MM.1S (cell line): Measurements from ENCODE around the gene OS9.
A peak's percentile ranks its signal among the peaks of the same experiment; 100 is the strongest.

Source experiments
- DNase-seq: peaks from one replicate; pipeline ENCODE4 v3.0.0-alpha.2; 2015
- H2AFZ ChIP-seq: fragments of 300-600 bp; sonication (generic); 2 replicates; pipeline ENCODE4 v1.6.0; 2016; ENCODE audit warnings: antibody characterized with exemption, low read length
- H3F3A ChIP-seq: fragments of 300-600 bp; sonication (generic); 2 replicates; pipeline ENCODE4 v1.6.1; 2016; ENCODE audit warnings: mild to moderate bottlenecking, antibody characterized with exemption, low read length, moderate library complexity, mixed read lengths; ENCODE audit not compliant: insufficient read depth
- H3K27ac ChIP-seq: fragments of 300-600 bp; sonication (generic); 2 replicates; pipeline ENCODE4 v1.5.1; 2016; ENCODE audit warnings: mild to moderate bottlenecking, low read length
- H3K27me3 ChIP-seq: fragments of 300-600 bp; sonication (generic); replicated peaks from 2 replicates; pipeline ENCODE4 v1.6.0; 2016; ENCODE audit warnings: low read length; ENCODE audit not compliant: insufficient read depth
- H3K36me3 ChIP-seq: fragments of 300-600 bp; sonication (generic); replicated peaks from 2 replicates; pipeline ENCODE4 v1.6.1; 2016; ENCODE audit warnings: mild to moderate bottlenecking, low read length, mixed read lengths; ENCODE audit not compliant: insufficient read depth
- H3K4me1 ChIP-seq: fragments of 300-600 bp; sonication (generic); 2 replicates; pipeline ENCODE4 v1.6.1; 2016; ENCODE audit warnings: low read length, mixed read lengths
- H3K4me2 ChIP-seq: fragments of 300-600 bp; sonication (generic); 2 replicates; pipeline ENCODE4 v1.6.0; 2016; ENCODE audit warnings: low read depth, low read length
- H3K4me3 ChIP-seq: fragments of 300-600 bp; sonication (generic); 2 replicates; pipeline ENCODE4 v1.5.1; 2016; ENCODE audit warnings: low read length, mixed read lengths
- H3K79me2 ChIP-seq: fragments of 300-600 bp; sonication (generic); 2 replicates; pipeline ENCODE4 v1.6.1; 2016; ENCODE audit warnings: mixed run types, low read length, mixed read lengths
- H3K9ac ChIP-seq: fragments of 300-600 bp; sonication (generic); 2 replicates; pipeline ENCODE4 v1.6.1; 2016; ENCODE audit warnings: low read length, mixed read lengths
- H3K9me2 ChIP-seq: fragments of 300-600 bp; sonication (generic); replicated peaks from 2 replicates; pipeline ENCODE4 v1.6.1; 2016; ENCODE audit warnings: mild to moderate bottlenecking, low read length, mixed read lengths; ENCODE audit not compliant: insufficient read depth
- H3K9me3 ChIP-seq: fragments of 300-600 bp; sonication (generic); replicated peaks from 2 replicates; pipeline ENCODE4 v1.6.1; 2016; ENCODE audit warnings: mild to moderate bottlenecking, low read length, mixed read lengths; ENCODE audit not compliant: insufficient read depth
- H4K20me1 ChIP-seq: fragments of 300-600 bp; sonication (generic); 2 replicates; pipeline ENCODE4 v1.6.1; 2016; ENCODE audit warnings: mild to moderate bottlenecking, low read length, moderate library complexity, mixed read lengths; ENCODE audit not compliant: insufficient read depth
- EZH2 ChIP-seq: fragments of 300-600 bp; sonication (generic); optimal IDR thresholded peaks from 2 replicates; pipeline ENCODE3; 2017; ENCODE audit warnings: low read depth, mild to moderate bottlenecking, antibody characterized with exemption, low read length, mixed read lengths
- EZH2phosphoT487 ChIP-seq: fragments of 300-600 bp; sonication (generic); IDR thresholded peaks from 2 replicates; pipeline ENCODE4 v1.6.1; 2018; ENCODE audit warnings: antibody characterized with exemption, low read length
- TF ChIP-seq, protein P1 (sequence below): fragments of 300-600 bp; sonication (generic); IDR thresholded peaks from 2 replicates; pipeline ENCODE4 v1.5.1; 2016; ENCODE audit warnings: antibody characterized with exemption, low read length, mixed read lengths

OS9 gene

DNA sequence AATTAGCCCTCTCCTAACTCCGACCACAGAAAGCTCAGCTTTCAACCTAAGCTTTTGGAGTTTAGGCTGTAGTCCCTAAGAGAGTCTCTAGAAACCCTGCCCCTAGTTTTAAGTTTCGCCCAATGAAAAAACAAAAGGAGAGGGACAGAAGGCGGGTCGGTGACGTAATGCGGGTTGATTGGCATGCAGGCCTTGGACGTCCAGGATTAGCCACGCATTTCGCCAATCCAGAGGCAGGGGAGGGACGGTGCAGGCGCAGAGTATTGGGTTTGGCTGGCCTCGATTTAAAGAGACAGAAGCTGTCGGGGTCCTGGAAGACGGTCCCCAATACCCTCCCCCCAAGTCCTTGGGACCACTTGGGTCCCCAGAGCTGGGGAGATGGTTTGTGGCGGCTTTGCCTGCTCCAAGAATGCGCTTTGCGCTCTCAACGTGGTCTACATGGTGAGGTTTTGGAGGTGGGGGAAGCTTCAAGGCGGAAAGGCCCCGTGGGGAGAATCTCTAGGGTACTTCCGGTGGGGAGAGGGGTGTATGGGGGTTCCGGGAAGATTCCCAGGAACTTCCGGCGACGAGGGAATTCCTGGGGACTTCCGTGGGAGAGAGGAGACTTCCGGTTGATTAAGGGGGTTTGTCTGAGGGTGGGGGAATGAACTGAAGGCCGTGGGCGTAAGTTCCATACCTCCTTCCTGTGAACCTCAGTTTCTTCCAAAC lies 51.0 kb downstream of the OS9 start, which contains the start of gene TSPAN31:
Gene TSPAN31, plus strand, starts transcription at position 263 of the 708 bp plus-strand sequence. Its CDS starts 116 bp downstream, at position 379.
- H3K27ac ChIP-seq = peak within 1 kb of the TSS; percentile 75
- peak within 1 kb of the TSS; percentile 56 for H2AFZ ChIP-seq
- no peaks in the 10 kb centered on the region for H4K20me1 ChIP-seq
- peak within 1 kb of the TSS; percentile 87 for H3K9ac ChIP-seq
- H3K36me3 ChIP-seq = 0 out of 2 replicates have a peak, but pooled peaks cover 7% of the 10 kb centered on the region
- H3K79me2 ChIP-seq = peaks cover 43% of the 10 kb centered on the region
- no peaks in the 10 kb centered on the region for H3K9me2 ChIP-seq
- no peaks in the 10 kb centered on the region for H3K9me3 ChIP-seq
- no peaks in the 10 kb centered on the region for H3K27me3 ChIP-seq
- TF ChIP-seq EZH2 = no peak
- TF ChIP-seq EZH2phosphoT487 = no peak
- TF ChIP-seq, protein P1, sequence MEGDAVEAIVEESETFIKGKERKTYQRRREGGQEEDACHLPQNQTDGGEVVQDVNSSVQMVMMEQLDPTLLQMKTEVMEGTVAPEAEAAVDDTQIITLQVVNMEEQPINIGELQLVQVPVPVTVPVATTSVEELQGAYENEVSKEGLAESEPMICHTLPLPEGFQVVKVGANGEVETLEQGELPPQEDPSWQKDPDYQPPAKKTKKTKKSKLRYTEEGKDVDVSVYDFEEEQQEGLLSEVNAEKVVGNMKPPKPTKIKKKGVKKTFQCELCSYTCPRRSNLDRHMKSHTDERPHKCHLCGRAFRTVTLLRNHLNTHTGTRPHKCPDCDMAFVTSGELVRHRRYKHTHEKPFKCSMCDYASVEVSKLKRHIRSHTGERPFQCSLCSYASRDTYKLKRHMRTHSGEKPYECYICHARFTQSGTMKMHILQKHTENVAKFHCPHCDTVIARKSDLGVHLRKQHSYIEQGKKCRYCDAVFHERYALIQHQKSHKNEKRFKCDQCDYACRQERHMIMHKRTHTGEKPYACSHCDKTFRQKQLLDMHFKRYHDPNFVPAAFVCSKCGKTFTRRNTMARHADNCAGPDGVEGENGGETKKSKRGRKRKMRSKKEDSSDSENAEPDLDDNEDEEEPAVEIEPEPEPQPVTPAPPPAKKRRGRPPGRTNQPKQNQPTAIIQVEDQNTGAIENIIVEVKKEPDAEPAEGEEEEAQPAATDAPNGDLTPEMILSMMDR = no peak
- H3K4me3 ChIP-seq = peak within 1 kb of the TSS; percentile 82
- peaks cover 28% of the 10 kb centered on the region for H3K4me1 ChIP-seq
- DNase-seq = peak; percentile 98
- H3F3A ChIP-seq = peaks cover 42% of the 10 kb centered on the region
- H3K4me2 ChIP-seq = peak within 1 kb of the TSS; percentile 89

DNA sequence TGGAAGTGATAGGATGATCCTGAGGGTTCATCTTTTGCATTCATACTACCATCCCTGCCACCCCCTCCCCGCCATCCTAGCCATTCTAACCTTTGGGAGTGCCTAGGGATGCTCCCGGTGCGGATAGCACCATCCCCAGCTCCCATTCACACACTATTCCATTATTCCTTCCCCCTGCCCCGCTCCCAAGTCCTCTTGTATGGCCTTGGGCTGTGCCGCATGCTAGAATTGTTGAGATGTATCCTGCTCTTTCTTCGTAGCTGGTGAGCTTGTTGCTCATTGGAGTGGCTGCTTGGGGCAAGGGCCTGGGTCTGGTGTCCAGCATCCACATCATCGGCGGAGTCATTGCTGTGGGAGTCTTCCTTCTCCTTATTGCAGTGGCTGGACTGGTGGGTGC lies 51.6 kb downstream of the OS9 start:
- H3K4me1 ChIP-seq = peaks cover 26% of the 10 kb centered on the region
- H2AFZ ChIP-seq = no peak overlapping the region
- no peaks in the 10 kb centered on the region for H3K27me3 ChIP-seq
- H4K20me1 ChIP-seq = no peaks in the 10 kb centered on the region
- peaks cover 7% of the 10 kb centered on the region; the same call in 1 of the 2 replicates for H3K36me3 ChIP-seq
- H3K9me2 ChIP-seq = no peaks in the 10 kb centered on the region
- H3K27ac ChIP-seq = peak overlapping the region; percentile 75; the same call in 1 of the 2 replicates
- H3K79me2 ChIP-seq = peaks cover 42% of the 10 kb centered on the region
- no peak for DNase-seq
- no peak for TF ChIP-seq EZH2
- TF ChIP-seq, protein P1 = no peak
- TF ChIP-seq EZH2phosphoT487 = no peak
- peak overlapping the region; percentile 82 for H3K4me3 ChIP-seq
- peak overlapping the region; percentile 89 for H3K4me2 ChIP-seq
- H3K9me3 ChIP-seq = no peaks in the 10 kb centered on the region
- H3K9ac ChIP-seq = peak overlapping the region; percentile 87
- H3F3A ChIP-seq = peaks cover 42% of the 10 kb centered on the region

DNA sequence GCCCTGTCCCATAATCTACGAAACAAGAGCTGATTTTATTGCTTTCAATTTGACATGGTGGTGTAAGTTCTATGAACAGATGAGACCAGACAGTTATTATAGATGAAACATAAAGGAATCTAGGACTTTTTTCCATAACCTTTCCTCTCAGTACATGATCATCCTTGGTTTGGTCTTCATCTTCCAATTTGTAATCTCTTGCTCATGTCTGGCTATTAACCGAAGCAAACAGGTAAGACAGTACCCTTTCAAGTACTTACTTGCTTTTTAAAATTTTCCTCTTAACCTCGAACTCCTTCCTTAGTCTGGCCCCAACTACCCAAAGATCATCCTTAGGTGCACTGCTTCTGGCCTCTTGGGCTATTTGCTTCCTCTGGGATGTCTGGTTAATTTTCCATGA lies 52.1 kb downstream of the OS9 start:
- Histone ChIP-seq H3K36me3 (peaks cover 7% of the 10 kb centered on the region; the same call in 1 of the 2 replicates), H3K79me2 (peaks cover 42% of the 10 kb centered on the region), H3K9me3 (no peaks in the 10 kb centered on the region), H2AFZ (no peak overlapping the region), H3F3A (peaks cover 41% of the 10 kb centered on the region), H3K4me1 (peaks cover 26% of the 10 kb centered on the region), H4K20me1 (no peaks in the 10 kb centered on the region), H3K27ac (no peak overlapping the region), H3K4me3 (peak overlapping the region; percentile 82), H3K9ac (no peak overlapping the region; the same call in 1 of the 2 replicates), H3K27me3 (no peaks in the 10 kb centered on the region), H3K4me2 (peak overlapping the region; percentile 89; the same call in 1 of the 2 replicates), H3K9me2 (no peaks in the 10 kb centered on the region)
- TF ChIP-seq EZH2 = no peak
- no peak for TF ChIP-seq EZH2phosphoT487
- TF ChIP-seq, protein P1 = no peak
- no peak for DNase-seq
